Upper lobe of right lung (tissue), 1 donor: Measurements from ENCODE around the gene ZNF547. TPM values are rescaled to one million over a fixed set of nuclear protein-coding genes. Genes with fewer than 3 reads are reported as not detected.

ENCODE experiments used
- ATAC-seq: fragments of 200-7000 bp; cut with Tn5 transposase; one replicate; pipeline ENCODE4 v1.9.1; 2020; ENCODE audit warnings: mild to moderate bottlenecking, moderate library complexity
- DNase-seq: peaks from one replicate; pipeline ENCODE4 v3.0.0-alpha.2; 2020
- H3K27ac ChIP-seq: fragments of 200-600 bp; one replicate; pipeline ENCODE4 v1.8.0; 2022
- H3K27me3 ChIP-seq: fragments of 200-600 bp; one replicate; pipeline ENCODE4 v1.8.0; 2022; ENCODE audit warnings: mild to moderate bottlenecking
- H3K36me3 ChIP-seq: fragments of 200-600 bp; one replicate; pipeline ENCODE4 v1.8.0; 2022
- H3K4me1 ChIP-seq: fragments of 200-600 bp; one replicate; pipeline ENCODE4 v1.8.0; 2022
- H3K4me3 ChIP-seq: fragments of 200-600 bp; one replicate; pipeline ENCODE4 v1.8.0; 2022; ENCODE audit warnings: mild to moderate bottlenecking
- H3K9me3 ChIP-seq: fragments of 200-600 bp; one replicate; pipeline ENCODE4 v1.8.0; 2022
- intact Hi-C: fragments of 100-400 bp; cut with DNase I; formaldehyde crosslinking; loops from one replicate; pipeline ENCODE4 v1.11.0; 2022
- total RNA-seq: library from RNA; stranded (reverse); fragmentation: NEBNext Ultra II Directional; extraction: Animal tissue kit (Norgen Biotek cat#: 25700); gene quantifications from one replicate; pipeline ENCODE4 v1.2.1, GENCODE V29; 2021
- TF ChIP-seq, protein P1 (sequence below): fragments of 200-600 bp; IDR thresholded peaks from one replicate; pipeline ENCODE4 v1.8.0; 2022; ENCODE audit warnings: antibody characterized with exemption
- donor health status: DM: no; HTN: yes; CAD: no; lungs with severe emphysema.

ZNF547 gene
- total RNA-seq, 1 donor from 2014 or later = 3.3 TPM

DNA sequence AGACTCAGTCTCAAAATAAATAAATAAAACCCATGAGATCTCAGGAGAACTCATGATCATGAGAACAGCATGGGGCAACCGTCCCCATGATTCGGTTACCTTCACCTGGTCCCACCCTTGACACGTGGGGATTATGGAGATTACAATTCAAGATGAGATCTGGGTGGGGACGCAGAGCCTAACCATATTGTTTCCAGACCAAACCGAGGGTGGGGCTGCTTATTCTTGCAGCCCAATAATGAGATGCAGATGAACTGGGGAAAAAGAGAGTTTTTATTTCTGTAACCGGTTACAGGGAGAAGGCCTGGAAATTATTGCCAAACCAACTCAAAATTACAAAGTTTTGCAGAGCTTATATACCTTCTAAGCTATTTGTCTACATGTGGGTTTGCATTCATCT is 12.8 kb downstream of the ZNF547 start:
- Histone ChIP-seq H3K4me3 (no peak overlapping the region), H3K9me3 (peaks cover 28% of the 10 kb centered on the region), H3K36me3 (peaks cover 29% of the 10 kb centered on the region), H3K4me1 (no peaks in the 10 kb centered on the region), H3K27me3 (no peaks in the 10 kb centered on the region), H3K27ac (no peak overlapping the region)
- intact Hi-C loops = no loop called here
- DNase-seq = no peak
- TF ChIP-seq, protein P1, sequence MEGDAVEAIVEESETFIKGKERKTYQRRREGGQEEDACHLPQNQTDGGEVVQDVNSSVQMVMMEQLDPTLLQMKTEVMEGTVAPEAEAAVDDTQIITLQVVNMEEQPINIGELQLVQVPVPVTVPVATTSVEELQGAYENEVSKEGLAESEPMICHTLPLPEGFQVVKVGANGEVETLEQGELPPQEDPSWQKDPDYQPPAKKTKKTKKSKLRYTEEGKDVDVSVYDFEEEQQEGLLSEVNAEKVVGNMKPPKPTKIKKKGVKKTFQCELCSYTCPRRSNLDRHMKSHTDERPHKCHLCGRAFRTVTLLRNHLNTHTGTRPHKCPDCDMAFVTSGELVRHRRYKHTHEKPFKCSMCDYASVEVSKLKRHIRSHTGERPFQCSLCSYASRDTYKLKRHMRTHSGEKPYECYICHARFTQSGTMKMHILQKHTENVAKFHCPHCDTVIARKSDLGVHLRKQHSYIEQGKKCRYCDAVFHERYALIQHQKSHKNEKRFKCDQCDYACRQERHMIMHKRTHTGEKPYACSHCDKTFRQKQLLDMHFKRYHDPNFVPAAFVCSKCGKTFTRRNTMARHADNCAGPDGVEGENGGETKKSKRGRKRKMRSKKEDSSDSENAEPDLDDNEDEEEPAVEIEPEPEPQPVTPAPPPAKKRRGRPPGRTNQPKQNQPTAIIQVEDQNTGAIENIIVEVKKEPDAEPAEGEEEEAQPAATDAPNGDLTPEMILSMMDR = no peak
- no peak for ATAC-seq

DNA sequence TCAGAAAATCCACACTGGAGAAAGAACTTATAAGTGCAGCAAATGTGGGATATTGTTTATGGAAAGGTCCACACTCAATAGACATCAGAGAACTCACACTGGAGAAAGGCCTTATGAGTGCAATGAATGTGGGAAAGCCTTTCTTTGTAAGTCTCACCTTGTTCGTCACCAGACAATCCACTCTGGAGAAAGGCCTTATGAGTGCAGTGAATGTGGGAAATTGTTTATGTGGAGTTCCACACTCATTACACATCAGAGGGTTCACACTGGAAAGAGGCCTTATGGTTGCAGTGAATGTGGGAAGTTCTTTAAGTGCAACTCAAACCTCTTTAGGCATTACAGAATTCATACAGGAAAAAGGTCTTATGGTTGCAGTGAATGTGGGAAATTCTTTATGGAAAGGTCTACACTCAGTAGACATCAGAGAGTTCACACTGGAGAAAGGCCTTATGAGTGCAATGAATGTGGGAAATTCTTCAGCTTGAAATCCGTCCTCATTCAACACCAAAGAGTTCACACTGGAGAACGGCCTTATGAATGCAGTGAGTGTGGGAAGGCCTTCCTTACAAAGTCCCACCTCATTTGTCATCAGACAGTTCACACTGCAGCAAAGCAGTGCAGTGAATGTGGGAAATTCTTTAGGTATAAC is 14.3 kb downstream of the ZNF547 start:
- no peak for DNase-seq
- H3K4me1 ChIP-seq = no peaks in the 10 kb centered on the region
- ATAC-seq = no peak
- no peak overlapping the region for H3K4me3 ChIP-seq
- H3K27me3 ChIP-seq = no peaks in the 10 kb centered on the region
- TF ChIP-seq, protein P1 = no peak
- intact Hi-C loops = no loop called here
- peaks cover 28% of the 10 kb centered on the region for H3K9me3 ChIP-seq
- H3K27ac ChIP-seq = no peak overlapping the region
- peaks cover 18% of the 10 kb centered on the region for H3K36me3 ChIP-seq

DNA sequence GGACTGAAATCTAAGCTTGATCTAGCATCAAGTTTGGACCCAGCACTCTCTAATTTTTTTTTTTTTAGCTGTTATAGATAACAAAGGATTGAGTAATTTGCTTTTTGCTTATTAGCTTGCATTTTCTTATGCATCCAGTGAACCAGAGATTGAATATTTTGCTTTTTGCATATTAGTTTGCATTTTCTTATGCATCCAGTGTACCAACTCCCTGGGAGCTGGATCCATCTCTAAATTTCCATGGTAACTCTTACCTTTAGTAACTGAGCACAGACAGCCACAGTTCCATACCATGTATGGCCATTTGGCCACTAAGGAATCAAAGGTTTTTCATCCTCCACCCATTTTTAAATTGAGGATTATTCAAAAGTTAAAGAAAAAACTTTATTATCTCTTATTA is 17.6 kb downstream of the ZNF547 start:
- Histone ChIP-seq H3K27ac (no peak overlapping the region), H3K27me3 (no peaks in the 10 kb centered on the region), H3K4me3 (no peak overlapping the region), H3K36me3 (peaks cover 14% of the 10 kb centered on the region), H3K4me1 (no peaks in the 10 kb centered on the region), H3K9me3 (peaks cover 28% of the 10 kb centered on the region)
- ATAC-seq = no peak
- intact Hi-C loops = no loop called here
- TF ChIP-seq, protein P1 = no peak
- no peak for DNase-seq

DNA sequence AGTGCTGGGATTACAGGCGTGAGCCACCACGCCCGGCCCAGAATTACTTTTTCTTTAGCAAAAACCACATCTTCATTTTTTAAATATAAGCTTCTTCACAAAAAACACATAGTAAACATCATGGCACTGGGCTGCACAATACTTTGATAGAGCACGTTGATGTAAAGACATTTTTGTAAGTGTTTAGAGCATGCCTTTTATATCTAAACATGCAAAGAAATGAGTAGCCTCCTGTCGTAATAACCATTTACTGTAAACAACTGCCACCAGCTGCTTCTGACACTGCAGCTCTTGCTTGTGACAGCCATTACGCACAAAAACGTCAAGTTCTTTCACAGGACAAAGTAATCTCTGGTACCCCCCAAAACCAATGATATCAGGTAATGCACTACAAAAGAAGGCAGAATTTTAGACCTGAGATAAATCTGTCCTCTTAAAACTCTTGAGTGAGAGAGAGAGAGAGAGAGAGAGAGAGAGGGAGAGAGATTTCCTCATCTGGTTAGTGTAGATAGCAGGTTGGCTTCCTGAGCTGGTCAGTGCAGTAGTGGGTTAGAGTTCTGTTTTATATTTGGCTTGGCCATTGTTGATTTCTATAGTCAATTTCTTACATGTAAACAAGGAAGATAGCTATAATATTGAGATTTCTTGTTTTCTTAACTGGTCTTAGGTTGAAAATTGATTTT is 19.6 kb downstream of the ZNF547 start:
- no peak overlapping the region for H3K27ac ChIP-seq
- H3K36me3 ChIP-seq = peaks cover 1% of the 10 kb centered on the region
- ATAC-seq (no peak), DNase-seq (no peak)
- no peak overlapping the region for H3K4me3 ChIP-seq
- H3K9me3 ChIP-seq = peaks cover 15% of the 10 kb centered on the region
- H3K27me3 ChIP-seq = no peaks in the 10 kb centered on the region
- intact Hi-C loops = no loop called here
- no peaks in the 10 kb centered on the region for H3K4me1 ChIP-seq
- TF ChIP-seq, protein P1 = no peak

DNA sequence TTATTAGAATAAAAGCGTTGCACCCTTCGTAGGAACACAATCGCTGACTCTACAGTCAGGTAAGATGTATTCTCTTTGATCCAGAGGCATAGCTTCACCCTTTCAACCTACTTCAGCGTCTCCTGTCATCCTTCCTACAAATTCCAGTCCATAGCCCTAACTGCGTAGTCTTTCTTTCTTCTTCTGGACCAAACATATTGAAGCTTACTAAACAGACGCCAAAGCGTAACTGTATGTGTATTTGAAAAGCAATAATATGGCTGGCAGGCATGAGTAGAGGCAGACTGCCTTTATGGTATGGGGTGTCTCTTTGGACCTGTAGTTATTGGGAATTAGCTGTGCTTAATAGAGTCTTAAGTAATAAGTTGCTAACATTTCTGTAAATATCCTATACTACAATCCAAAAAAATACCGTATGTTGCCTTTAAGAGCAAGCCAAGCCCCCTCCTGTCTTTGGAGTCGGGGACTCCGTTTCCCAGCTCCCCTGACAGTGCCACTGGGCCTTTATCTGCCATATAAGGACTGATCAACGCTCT is 25.9 kb downstream of the ZNF547 start:
- DNase-seq = no peak
- intact Hi-C loops = no loop called here
- TF ChIP-seq, protein P1 = no peak
- Histone ChIP-seq H3K4me1 (peaks cover 11% of the 10 kb centered on the region), H3K9me3 (no peaks in the 10 kb centered on the region), H3K27ac (peak overlapping the region; percentile 93), H3K36me3 (peaks cover 4% of the 10 kb centered on the region), H3K27me3 (no peaks in the 10 kb centered on the region), H3K4me3 (peak overlapping the region; percentile 91)
- ATAC-seq = no peak
